Kidney (tissue), 14 donors: ENCODE results near the gene ATG4A. TPM values are rescaled to one million over a fixed set of nuclear protein-coding genes. Genes with fewer than 3 reads are reported as not detected.

ENCODE experiments used
- DNase-seq, 5 donors: peaks; one replicate each; pipeline ENCODE4 v3.0.0-alpha.2; 2013 to 2020
- FAIRE-seq: peaks from 2 replicates; lab custom pipeline; 2012; peaks lifted over from hg19 to GRCh38; lab: Jason Lieb, UNC
- H3K27ac ChIP-seq, 2 donors: one replicate each; pipeline ENCODE4 v1.7.0; 2013; ENCODE audit warnings: low read depth in 2 of 2, low read length in 2 of 2, inconsistent platforms in 1 of 2
- H3K27me3 ChIP-seq: one replicate; pipeline ENCODE4 v1.7.1; 2013; ENCODE audit warnings: low read length, inconsistent platforms; ENCODE audit not compliant: control insufficient read depth, insufficient read depth
- H3K36me3 ChIP-seq, 3 donors: one replicate each; pipeline versions ENCODE4 v1.7.0 to v1.7.1; 2013; ENCODE audit warnings: low read length in 3 of 3, control low read depth in 1 of 3, inconsistent platforms in 1 of 3; ENCODE audit not compliant: insufficient read depth in 3 of 3, control insufficient read depth in 2 of 3
- H3K4me1 ChIP-seq, 3 donors: one replicate each; pipeline versions ENCODE4 v1.7.0 to v1.7.1; 2013; ENCODE audit warnings: low read length in 3 of 3, inconsistent platforms in 1 of 3, low read depth in 1 of 3; ENCODE audit not compliant: control insufficient read depth in 2 of 3, insufficient read depth in 2 of 3
- H3K4me3 ChIP-seq, 3 donors: one replicate each; pipeline versions ENCODE4 v1.7.0 to v1.8.1; 2013; ENCODE audit warnings: low read length in 3 of 3, control low read depth in 1 of 3, inconsistent platforms in 1 of 3
- H3K9ac ChIP-seq, 3 donors: one replicate each; pipeline versions ENCODE4 v1.7.0 to v1.7.1; 2013; ENCODE audit warnings: low read length in 3 of 3, control low read depth in 1 of 3, inconsistent platforms in 1 of 3
- H3K9me3 ChIP-seq, 3 donors: one replicate each; pipeline versions ENCODE4 v1.7.0 to v1.7.1; 2013; ENCODE audit warnings: low read length in 3 of 3, control low read depth in 1 of 3, inconsistent platforms in 1 of 3; ENCODE audit not compliant: control insufficient read depth in 2 of 3, insufficient read depth in 1 of 3
- intact Hi-C: fragments of 100-400 bp; cut with DNase I; formaldehyde crosslinking; loops from one replicate; pipeline ENCODE4 v1.11.1; 2022
- polyA plus RNA-seq: library from polyadenylated mRNA; stranded (reverse); fragments of 350-450 nt; fragmentation: Illumina TruSeq; extraction: RNeasy Lipid Tissue Mini Kit (QIAGEN cat#74804); gene quantifications from one replicate; pipeline ENCODE4 v1.2.3, GENCODE V29; 2014; ENCODE audit warnings: low read depth, low replicate concordance; ENCODE audit not compliant: insufficient read depth
- total RNA-seq: library from RNA; stranded (reverse); fragmentation: NEBNext Ultra II Directional; extraction: Animal tissue kit (Norgen Biotek cat#: 25700); gene quantifications from one replicate; pipeline ENCODE4 v1.2.1, GENCODE V29; 2021
- TF ChIP-seq, protein P1 (sequence below): IDR thresholded peaks from 3 replicates; pipeline ENCODE4 v1.5.1; 2012; ENCODE audit warnings: mild to moderate bottlenecking, moderate library complexity, borderline replicate concordance; ENCODE audit not compliant: insufficient read depth; ENCODE audit errors: extremely low read depth
- donor health status: control.
- donor health status: control.
- donor health status: control.
- donor health status: control.
- donor health status: control.
- donor health status: DM: yes; HTN: yes; CAD: no.
- donor health status: Normal renal cell carcinoma (clear cell type).

The ATG4A gene
- total and polyA plus RNA-seq, 2 donors from 2014 or later, result 14.7 to 17.1 TPM

DNA sequence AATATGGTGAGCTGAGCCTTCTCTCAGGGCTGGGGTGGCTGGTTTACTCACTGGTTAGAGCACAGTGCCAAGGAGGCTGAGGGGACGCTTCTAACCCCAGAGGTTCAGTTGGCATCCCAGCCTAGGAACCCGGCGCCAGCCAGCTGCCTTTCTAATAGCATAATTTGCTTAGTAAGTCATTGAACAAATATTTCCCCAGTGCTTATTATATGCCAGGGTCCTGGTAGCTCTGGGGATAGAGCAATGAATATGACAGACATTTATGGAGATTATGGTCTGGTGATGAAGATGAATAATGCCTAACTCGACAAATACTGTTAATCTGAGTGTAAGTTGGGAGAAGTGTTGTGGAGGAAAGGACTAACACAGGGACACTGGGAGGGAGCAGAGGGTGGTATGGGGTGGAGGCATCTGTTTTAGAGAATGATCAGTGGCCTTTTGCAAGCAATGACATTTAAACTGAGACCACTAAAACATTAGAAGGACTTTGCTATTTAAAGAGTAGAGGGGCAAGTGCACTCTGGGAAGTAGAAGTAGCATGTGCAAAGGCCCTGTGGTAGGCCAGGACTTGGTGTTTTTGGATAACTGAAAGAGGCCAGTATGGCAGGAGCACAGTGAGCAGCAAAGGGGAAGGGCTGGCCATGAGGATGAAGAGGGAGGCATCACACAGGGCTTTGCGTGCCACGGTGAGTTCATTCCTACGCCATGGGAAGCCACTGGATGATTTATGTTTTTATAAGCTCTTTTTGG lies 71.9 kb downstream of the ATG4A start:
- Histone ChIP-seq H3K4me1 (no peaks in the 10 kb centered on the region), H3K27me3 (peaks cover 2% of the 10 kb centered on the region), H3K27ac (no peak overlapping the region), H3K9ac (no peak overlapping the region), H3K9me3 (no peaks in the 10 kb centered on the region), H3K36me3 (no peaks in the 10 kb centered on the region), H3K4me3 (no peak overlapping the region)
- DNase-seq (no peak), FAIRE-seq (no peak)
- intact Hi-C loops, result no loop called here
- TF ChIP-seq, protein P1, sequence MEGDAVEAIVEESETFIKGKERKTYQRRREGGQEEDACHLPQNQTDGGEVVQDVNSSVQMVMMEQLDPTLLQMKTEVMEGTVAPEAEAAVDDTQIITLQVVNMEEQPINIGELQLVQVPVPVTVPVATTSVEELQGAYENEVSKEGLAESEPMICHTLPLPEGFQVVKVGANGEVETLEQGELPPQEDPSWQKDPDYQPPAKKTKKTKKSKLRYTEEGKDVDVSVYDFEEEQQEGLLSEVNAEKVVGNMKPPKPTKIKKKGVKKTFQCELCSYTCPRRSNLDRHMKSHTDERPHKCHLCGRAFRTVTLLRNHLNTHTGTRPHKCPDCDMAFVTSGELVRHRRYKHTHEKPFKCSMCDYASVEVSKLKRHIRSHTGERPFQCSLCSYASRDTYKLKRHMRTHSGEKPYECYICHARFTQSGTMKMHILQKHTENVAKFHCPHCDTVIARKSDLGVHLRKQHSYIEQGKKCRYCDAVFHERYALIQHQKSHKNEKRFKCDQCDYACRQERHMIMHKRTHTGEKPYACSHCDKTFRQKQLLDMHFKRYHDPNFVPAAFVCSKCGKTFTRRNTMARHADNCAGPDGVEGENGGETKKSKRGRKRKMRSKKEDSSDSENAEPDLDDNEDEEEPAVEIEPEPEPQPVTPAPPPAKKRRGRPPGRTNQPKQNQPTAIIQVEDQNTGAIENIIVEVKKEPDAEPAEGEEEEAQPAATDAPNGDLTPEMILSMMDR, result no peak

DNA sequence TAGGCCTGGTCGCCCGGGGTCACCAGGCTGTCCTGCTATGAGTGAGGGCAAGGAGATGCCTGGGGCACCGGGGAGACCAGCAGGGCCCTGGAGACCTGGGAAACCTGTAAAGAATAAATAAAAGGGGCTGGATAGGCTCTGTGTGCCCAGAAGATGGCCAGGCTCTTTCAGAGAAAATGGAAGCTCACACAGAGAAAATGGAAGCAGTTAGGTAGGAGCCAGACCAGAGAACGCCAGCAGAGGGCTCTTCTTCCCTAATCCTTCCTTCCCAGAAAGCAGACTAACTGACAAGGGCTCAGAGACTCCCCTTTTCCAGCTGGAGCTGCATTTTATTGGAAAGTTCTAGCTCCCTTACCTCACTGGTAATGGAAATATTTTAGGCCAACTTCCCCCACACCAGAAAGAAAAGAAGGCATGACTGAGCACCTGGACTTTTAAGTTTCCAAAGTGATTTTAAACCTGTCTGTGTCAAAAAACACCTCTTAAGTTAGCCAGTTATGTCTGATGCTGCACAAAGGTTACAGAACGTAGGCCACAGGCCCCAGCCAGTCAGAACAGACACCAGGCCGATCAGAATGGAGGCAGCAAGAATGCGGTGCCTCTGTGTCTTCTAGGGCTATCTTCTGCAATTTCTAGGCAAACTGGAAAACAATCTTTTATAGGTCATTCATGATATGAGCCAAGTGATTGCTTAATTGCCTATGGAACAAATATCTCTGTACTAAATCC lies 74.0 kb downstream of the ATG4A start:
- Histone ChIP-seq H3K27me3 (no peaks in the 10 kb centered on the region), H3K9me3 (no peaks in the 10 kb centered on the region), H3K36me3 (no peaks in the 10 kb centered on the region), H3K27ac (no peak overlapping the region), H3K9ac (no peak overlapping the region), H3K4me1 (no peaks in the 10 kb centered on the region), H3K4me3 (no peak overlapping the region)
- FAIRE-seq, result no peak
- TF ChIP-seq, protein P1, result peak; percentile 3
- DNase-seq, result peak in 3 of 5 donors; percentile 22 to 54 (median 41)
- intact Hi-C loops, result no loop called here

DNA sequence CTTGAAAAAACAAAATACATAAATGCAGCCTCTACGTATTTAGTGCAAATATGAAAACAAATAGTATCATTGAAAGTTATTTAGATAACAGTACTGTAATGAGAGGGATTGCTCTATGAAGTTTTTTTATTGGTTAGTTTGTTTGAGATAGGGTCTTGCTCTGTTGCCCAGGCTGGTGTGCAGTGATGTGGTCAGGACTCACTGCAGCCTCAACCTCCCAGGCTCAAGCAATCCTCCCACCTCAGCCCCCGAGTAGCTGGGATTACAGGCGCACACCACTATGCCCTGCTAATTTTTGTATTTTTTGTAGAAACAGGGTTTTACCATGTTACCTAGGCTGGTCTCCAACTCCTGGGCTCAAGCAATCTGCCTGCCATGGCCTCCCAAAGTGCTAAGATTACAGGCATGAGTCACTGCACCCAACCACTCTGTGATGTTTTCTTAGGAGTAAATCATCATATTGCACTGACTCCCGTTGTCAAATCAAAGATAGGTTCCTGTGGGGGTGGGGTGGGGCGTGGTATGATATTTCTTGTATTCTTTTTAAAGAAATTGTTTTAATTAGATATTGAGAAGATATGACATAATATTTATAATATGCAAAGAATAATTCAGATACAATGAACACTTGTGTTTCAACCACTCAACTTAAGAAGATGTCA lies 75.8 kb downstream of the ATG4A start:
- H3K27me3 ChIP-seq, result no peaks in the 10 kb centered on the region

More for the DNA sequence above, 75.8 kb downstream of the ATG4A start:
- H3K36me3 ChIP-seq, result no peaks in the 10 kb centered on the region
- no peak overlapping the region for H3K4me3 ChIP-seq
- H3K4me1 ChIP-seq, result no peaks in the 10 kb centered on the region
- DNase-seq (no peak), FAIRE-seq (no peak)
- TF ChIP-seq, protein P1, result no peak
- no peak overlapping the region for H3K27ac ChIP-seq
- intact Hi-C loops, result no loop called here
- no peaks in the 10 kb centered on the region for H3K9me3 ChIP-seq
- no peak overlapping the region for H3K9ac ChIP-seq
